Measurements from ENCODE around the gene TM4SF1. TPM values are rescaled to one million over a fixed set of nuclear protein-coding genes. Genes with fewer than 3 reads are reported as not detected.

The TM4SF1 gene
- total RNA-seq, 1 donor from 2014 or later, result 0.29 TPM

DNA sequence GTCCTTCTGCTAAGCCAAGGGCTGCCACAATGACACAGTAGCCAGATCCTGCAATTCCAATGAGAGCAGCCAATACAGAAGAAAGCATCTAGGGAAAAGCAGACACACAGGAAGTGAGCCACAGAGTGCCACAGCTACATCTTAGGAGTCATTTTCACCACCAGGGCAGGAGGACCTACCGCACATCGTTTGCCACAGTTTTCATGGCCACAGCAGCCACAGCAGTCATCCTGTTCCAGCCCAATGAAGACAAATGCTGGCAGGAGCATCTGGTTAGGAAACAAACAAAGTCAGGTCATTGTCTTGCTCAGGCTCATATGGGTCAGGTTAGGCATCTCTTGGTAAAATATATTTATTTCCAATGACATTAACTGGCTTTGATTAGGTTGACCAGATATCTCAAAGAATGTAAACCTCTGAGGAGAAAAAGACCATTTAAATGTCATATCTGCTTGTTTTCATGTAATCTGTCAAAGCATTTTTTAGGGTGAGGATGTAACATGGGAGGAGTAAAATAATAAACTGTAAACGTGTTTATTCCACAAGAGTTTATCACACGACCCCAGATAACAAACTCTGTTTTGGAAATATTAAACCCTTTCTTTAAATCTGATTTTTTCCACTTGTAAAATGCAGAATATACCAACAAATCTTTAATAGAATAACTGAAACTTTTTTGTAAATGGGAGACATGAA lies 1.8 kb downstream of the TM4SF1 start:
- intact Hi-C loops (cut with micrococcal nuclease), result no loop called here

DNA sequence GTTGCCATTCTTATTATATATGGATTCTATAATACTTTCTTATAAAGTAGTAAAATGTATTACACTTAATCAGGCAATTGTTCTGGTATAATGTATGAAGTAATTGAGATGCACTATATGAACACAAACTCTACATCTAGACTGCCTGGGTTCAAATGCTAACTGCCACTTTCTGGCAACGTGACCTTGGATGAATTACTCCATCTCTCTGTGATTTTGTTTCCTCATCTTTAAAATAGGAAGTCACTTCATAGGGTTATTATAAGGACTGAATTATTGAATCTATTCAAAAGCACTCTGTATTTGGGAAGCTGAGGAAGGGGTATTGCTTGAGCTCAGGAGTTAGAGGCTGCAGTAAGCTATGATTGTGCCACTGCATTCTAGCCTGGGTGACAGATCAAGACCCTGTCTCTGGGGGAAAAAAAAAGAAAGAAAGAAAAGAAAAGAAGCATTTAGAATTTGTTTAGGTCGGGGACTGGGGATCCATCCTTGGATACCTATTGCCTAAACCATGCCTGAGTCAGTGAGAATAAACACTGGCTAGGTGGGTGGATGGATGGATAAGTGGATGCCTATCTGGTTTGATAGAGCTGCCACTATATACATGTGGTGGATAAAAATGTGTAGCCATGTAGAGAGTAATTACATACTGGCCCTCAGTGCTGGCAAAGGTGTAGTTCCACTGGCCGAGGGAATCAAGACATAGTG lies 2.5 kb downstream of the TM4SF1 start:
- intact Hi-C loops (cut with micrococcal nuclease), result no loop called here

DNA sequence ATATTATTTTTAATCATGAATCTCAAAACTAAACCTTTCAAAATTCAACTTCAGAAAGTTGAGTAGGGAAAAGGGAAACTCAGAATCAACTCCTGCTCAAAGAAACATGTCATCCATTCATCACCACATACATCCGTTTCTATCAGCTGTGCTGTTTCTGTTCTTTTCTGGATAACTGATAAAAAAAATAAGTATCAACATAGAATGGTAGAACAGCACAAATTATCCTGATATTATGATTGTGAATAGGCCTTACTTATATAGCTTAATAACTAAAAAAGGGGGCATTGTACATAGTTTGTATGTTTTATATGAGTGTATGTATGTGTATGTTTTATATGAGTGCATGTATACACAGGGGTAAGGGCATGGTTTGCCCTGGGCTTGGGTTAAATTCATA lies 3.1 kb downstream of the TM4SF1 start:
- intact Hi-C loops (cut with micrococcal nuclease), result no loop called here

DNA sequence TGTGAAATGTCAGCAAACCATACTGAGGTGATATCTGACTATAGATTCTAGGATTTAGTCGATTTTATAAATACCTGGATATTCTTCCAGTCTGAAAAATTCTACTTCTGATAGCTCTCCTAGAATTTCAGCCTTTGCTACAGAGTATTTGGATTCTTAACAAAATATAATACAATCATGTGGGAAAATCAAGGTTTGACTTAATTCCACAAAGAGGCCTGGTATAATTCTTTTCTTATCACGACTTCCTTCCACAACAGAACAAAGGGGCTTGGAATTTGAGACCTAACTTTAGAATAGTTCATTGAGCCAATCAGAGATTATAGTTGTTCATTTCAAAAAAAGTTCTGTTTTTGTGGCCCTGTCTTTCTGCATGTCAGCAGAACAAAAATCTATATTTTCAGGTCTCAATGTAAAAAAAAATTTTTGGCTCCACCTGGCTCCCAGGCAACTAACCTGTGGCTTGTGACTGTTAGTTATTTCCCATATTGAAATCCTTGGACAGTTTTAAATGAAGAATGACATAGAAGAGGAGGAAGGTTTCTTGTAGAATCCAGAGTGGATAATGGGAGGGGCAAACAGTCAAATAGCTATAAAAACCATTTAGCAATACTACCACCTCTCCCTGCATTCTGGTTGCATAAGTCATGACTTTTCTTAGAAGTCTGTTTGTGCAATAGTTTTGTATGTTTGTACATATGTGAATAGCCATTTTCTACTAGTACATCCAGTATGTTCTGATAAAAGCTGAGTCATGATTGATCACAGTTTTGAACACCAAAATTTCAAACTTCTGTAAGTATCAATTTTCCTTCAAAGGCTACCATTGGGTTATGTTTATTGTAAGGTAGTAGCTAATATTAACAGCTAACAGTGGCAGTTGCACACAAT lies 4.0 kb downstream of the TM4SF1 start:
- intact Hi-C loops (cut with micrococcal nuclease), result no loop called here

DNA sequence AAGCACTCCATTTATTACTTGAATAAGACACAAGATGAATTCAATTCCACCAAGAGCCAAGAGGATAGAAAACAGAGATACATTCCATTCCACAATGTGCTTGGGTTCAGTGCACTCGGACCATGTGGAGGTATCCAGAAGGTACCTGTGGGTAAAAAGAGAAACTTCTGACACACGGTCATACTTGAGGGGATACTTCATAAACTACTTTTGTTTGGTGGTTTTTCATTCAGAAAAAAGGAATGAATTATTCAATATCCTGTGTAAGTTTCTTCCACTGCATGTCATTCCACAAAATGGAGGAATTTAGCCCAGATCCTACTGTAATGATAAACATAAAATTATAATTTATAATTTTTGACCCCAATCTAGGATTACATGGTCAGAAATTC lies 5.7 kb downstream of the TM4SF1 start:
- intact Hi-C loops (cut with micrococcal nuclease), result no loop called here

DNA sequence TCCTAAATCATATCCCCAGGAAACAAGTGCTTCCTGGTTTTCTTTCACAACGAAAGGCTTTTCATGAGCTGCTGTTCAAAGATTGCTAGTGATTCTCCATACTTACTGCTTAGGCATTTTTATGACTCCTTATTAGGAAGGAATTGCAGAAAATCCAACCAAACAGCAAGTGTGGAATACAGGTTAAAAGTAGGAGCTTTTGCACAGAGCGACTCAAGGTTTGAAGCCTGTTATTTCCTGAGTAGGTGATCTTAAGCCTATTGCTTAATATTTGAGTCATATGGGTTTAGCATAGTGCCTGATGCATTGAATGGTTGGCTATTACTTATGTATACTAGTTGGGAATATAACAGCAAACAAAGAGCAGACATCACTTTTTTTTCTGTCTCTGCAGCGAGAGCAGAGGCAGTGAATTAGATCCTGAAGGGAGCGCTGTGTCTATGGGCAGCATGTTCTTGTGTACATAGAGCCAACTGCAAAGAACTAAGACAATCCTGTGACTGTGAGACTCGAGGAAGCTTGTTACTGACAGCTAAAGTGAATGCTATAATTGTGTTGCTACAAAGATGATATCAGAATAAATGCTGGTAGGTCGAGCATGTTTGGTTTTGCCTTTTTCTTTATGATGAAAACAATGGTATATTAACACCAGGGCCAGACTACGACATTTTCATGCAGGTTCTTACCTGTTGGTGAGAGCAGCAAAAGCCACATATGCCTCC lies 6.3 kb downstream of the TM4SF1 start:
- intact Hi-C loops (cut with micrococcal nuclease), result no loop called here

DNA sequence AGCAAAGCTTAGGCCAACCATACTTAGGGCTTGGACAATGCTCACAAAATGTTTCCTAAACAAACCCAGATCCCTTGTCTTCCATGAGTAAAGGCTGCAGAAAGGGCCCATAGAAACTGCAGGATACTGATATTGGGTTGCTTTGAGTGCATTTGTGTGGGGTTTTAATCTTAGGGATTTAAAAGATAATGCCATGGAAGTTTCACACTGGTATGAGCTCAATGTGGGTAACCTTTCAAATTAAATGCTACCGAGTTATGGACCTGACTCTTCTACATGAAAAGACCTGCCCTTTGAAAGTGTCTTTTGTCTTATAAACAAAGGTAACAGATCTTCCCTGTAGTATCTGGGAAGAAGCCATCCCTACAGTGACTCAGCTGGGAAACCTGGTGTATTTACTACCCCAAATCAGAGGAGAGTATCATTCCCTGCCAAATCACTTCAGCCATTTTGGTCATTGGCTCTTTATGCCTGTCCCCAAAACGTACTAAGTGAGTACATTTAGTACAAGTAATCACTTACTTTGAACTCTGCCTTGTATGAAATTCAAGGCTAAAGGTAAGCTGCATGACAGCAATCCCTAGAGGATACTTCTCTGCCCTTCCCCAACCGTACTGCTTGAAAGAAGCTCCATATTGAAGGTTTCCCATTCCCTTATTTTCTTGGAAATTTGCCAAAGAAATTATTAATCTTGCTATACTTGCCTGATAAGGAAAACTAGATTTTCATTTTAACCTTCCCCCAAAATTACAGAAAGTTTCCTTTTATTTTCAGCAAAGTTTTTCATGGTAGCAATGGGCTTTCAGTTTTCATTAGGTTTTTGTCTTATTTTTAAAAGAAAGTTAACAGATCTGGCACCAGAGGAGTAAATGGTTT lies 7.2 kb downstream of the TM4SF1 start:
- intact Hi-C loops (cut with micrococcal nuclease), result no loop called here

DNA sequence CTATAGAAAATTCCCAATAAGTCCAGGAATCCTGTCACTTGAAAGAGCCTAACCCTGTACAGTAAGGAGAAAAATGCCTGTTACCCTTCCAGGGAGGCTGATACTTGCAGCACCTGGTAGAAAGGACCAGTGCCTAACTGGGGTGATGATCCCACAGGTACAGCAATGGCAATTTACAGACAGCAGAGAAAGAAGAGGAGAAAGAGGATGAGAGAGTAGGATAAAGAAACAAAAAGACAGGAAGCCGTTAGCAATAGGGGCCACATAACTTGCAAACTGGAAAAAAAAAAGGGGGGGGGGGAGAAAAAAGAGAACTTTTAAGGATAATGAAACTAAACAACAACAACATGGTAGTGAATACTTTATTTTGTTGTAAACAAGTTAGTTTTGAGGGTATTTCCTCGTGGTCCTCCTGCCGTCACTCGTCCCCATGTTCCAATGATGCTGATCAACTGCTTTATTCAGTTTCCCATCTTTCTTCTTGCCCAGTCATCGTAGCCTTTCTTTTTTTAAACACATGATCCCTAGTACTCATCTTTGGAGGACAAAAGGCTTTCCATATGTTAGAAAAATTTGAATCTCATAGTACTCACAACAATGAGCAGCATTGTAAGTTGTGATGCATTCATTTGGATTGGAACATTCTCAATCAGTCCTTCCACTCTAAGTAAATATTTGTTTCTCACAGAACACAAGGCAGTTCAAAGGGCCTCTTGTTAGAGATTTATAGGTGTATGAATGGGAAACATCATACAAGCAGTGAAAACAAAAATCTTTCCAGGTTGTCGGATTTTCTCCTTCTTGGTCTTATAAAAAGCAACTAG lies 8.6 kb downstream of the TM4SF1 start:
- intact Hi-C loops (cut with micrococcal nuclease), result no loop called here

DNA sequence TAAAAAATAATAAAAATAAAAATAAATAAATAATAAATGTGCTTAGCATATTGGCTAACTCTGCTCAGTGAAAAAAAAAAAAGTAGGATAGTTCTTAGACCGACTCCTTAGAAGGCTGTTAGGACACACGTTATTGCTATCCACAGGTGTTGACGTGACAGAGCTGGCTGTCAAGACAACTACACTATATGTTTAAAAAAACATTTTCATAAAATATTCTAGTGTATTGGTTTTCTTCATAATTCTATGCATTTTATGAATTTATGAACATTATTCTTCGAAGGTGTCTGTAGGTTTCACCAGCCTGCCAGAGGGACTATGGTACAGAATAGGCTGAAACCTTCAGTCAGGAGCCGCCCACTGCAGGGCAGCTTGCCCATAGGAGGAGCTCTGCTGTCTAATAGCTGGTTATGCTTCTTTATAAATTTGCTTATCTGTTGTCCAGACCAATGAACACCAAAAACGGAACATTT lies 9.2 kb downstream of the TM4SF1 start:
- intact Hi-C loops (cut with micrococcal nuclease), result no loop called here

DNA sequence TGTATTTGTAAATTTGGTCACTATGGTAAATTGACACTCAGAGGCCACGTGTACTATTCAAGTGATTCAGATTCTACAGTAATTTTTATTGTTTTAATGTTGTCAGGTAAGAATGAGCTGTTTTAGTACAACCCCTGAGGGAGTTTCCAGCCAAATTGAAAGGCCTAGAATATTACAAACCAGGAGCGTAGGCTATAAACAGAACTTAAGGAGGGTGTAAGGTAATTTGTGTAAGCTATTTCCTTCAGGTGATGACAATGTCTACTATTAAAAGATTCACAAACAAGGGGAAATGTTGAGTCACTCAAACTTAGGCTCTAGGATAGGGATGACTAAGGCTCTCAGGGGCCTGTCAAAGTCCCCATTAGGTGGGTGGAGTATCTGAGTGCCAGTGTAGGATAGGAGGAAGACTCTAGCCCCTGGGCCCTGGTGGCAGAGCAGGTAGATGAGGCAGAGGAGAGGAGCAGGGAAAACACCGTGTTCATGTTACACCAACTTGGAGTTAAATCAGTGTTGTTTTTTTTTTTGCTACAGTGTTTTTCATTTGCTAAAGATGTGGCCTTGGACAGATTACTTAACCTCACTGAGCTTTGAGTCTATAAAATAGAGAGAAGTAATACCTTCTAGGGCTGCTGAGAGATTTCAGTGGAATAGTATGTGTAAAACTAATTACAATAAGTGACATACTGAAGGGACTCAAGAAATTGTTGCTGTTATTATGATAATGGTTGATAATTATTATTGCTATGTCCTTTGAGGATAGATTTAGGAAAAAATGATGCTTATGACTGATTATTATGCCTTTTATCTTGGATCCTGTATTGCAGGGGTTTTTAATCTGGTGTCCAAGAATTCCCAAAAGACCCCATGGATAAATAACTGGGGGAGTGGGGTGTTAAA lies 10.3 kb downstream of the TM4SF1 start:
- intact Hi-C loops (cut with micrococcal nuclease), result no loop called here

DNA sequence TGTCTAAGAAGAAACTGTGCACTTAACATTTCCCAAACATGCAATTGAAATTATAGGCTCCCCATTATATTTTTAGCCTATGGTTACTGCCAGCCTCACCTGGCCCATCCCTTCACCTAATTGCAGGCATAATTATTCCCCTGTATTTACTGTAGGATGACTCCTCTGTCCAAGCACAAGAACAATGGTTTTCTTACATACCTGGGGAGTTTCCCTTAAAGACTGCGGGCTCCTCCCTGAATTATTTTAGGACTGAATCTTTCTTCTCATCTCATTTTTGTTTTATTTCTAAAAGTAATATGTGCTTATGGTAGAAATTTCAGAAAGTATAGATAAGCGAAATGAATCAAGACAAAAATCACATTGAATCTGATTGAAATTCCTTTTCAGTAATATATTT lies 11.4 kb downstream of the TM4SF1 start:
- intact Hi-C loops (cut with micrococcal nuclease), result no loop called here

DNA sequence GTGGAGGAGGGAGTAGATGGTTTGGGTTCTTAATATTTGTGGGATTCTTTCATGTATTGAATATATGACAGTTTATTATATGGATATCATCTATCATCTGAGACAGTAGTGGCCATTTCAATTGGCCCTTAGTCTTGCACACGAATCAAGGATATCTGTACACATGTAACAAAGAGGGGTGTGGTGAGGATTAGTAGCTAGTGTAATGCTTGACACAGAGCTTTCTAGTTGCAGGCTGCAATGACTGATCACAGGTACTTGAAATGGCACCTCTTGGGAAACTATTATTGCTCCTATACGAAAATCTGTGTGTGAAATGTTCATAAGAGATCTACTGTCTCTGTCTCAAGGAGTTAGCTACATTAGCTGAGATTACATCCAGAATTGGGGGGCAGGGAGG lies 12.8 kb downstream of the TM4SF1 start:
- intact Hi-C loops (cut with micrococcal nuclease), result no loop called here

DNA sequence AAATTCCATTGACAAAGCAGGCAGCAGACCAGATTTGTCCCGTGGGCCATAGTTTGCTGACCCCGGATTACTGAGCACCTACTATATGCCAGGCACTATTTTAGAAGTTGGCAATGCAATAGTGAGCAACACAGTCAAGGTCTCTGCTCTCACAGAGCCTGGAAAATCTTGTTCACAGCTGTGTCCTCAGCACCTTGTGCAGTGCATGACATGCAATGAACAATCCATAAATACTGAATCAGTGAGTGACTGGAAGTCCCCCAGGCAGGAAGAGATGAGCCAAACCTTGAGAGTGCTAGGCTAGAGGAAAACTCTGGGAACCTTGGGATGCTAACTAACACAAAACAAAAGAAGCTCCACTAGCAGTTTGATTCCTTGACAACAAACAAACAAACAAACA lies 14.4 kb downstream of the TM4SF1 start:
- intact Hi-C loops (cut with micrococcal nuclease), result no loop called here

DNA sequence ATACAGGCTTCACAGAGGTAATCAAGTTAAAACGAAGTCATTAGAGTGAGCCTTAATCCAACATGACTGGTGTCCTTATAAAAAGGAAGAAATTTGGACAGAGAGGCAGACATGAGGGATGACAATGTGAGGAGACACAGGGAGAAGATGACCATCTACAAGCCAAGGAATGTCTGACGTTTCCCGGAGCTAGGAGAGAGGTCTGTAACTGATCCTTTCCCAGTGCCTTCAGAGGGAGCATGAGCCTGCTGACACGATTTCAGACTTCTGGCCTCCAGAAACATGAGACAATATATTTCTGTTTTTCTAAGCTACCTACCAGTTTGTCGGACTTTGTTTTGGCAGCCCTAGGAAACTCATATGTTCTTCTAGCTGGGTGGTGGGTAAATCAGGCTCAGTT lies 15.1 kb downstream of the TM4SF1 start:
- intact Hi-C loops (cut with micrococcal nuclease), result no loop called here

DNA sequence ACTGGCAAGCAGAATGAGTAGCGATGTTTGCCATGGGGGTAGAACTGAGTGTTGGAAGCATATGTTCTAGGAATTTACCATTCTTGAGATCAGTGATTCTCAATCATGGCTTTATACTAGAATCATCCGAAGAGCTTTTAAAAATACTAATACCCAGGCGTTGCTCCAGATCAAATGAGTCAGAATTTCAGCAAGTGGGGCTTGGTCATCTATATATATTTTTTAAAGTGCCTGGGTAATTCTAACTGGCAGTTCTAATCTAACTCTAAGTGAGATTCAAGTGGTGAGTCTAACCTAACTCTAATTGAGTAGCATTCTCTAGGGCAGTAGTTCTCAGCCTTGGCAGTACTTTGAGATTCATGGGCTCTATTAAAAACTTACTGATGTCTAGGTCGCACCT lies 20.8 kb downstream of the TM4SF1 start:
- intact Hi-C loops (cut with micrococcal nuclease), result no loop called here

DNA sequence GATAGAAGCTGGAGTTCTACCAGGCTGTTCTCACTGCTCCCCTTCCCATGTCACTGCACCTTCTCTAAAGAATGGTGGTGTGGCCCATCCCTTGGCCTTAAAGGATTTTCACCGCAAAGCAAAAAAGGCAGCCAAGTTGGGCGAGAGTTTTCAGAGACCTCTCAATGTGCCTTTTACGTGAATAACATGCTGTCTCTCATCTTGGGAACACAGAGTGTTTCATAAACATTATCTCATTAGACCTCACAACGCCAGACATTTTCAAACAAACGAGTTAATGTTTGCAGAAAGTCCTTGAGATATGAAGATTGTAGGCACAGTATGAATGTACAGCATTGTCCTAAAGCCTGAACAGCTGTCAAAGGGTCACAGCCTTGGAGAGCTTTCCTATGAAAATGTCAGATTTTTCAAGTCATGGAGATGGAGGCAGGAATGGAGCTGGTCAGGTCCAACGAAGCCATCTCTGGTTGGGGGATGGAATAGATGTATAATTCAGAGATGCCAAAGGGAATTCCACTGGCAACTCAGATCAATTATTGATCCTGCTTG lies 21.3 kb downstream of the TM4SF1 start:
- intact Hi-C loops (cut with micrococcal nuclease), result no loop called here

DNA sequence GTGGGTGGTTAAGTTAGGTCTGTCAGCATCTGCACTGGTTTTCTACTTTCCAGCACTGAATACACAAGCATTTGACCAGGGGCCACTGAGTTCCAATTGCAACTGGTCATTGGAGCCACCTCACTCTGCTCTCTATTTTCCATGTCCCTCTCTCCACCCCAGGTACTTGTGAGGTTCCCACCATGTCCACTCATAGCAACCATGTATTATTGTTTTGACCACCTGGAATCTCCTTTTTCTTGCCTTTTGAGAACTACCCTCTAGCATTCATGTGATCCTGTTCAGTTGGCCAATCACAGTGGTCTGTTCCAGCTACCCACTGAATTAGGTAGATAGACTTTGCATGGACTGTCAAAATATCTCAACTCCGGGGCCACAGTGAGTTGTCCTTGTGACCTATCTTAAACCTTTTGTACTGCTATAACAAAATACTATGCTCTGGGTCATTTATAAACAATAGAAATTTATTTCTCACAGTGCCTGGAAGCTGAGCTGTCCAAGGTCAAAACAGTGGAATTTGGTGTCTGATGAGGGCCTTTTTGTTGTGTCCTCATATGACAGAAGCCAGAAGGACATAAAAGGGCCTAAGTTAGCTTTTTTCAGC lies 23.8 kb downstream of the TM4SF1 start:
- intact Hi-C loops (cut with micrococcal nuclease), result loop anchor here (1.0 kb wide), 1 partner anchor 127 kb away; no protein-coding TSS in a partner anchor

DNA sequence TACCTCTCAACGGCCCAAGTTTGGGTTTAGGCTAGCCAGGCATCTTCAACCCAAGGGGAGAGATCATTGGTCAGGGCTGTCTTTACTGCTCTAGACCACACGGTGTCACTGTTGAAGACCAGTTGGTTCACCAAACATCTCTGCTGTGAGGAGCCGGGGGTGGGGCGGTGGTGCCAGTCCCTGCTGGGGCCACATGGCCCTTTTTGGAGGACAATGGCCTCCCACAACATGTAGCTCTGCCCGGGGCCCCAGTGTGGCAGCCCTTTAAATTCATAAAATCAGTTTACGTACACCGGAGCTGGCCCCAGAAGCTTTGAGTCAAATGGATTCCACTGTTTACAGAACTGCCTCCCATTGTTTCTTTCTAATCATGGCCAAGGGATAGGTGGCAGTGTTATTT lies 24.9 kb downstream of the TM4SF1 start:
- intact Hi-C loops (cut with micrococcal nuclease), result loop anchor here (1.0 kb wide), 1 partner anchor 419 kb away; no protein-coding TSS in a partner anchor
